ENCODE results near the gene TNNT1.

The TNNT1 gene, protein sequence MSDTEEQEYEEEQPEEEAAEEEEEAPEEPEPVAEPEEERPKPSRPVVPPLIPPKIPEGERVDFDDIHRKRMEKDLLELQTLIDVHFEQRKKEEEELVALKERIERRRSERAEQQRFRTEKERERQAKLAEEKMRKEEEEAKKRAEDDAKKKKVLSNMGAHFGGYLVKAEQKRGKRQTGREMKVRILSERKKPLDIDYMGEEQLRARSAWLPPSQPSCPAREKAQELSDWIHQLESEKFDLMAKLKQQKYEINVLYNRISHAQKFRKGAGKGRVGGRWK

DNA sequence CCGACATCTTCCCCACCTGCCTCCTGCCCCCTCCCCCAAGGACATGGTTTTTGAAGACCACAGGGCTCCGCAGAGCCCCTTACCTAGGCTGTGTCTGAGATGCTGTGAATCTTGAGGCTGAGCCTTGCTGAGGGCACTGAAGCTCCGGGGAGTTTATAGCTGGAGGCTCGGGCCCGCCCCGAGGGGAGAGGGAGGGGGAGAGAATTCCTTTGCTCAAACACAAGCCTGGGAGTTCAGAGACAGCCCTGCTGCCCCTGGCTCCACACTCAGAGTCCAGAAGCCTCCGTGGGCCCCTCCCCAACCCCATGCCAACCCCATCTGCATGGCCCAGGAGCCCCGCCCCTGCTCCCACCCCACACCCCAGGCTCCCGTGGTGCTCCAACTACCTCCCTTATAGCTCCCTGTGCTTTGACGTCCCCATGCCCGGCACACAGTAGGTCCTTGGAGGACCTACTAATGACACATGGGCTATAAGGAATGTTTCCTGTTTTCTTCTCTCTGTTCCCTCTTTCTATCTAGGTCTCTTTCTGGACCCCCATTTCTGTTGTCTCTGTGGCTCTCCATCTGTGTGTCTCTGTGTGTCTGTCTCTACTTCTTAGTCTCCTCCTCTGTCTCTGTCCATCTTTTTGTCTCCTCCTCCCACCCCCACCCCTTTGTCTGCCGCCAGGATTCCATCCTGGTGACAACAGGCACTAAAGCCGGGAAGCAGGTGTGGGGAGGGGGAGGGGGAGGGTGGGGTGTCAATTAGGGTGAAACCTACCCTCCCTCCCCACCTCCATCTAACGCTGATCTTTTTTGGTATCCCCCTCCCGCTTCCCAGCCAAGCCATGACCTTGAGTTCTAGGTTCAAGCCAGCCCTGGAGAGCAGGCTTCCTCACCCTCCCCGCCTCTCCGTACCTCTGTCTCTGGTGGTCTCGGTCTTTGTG lies at the start of gene TNNT1:
Gene TNNT1, minus strand, starts transcription at position 129 of the 926 bp plus-strand sequence. CDS start 2,049 bp downstream, outside the sequence.
- no peak for TF ChIP-seq ZNF274 (IDR thresholded peaks at IDR 0.05; ENCODE audit: low read depth, low read length)
- H3K4me3 ChIP-seq (ENCODE audit: low read length) = no peak within 1 kb of the TSS

DNA sequence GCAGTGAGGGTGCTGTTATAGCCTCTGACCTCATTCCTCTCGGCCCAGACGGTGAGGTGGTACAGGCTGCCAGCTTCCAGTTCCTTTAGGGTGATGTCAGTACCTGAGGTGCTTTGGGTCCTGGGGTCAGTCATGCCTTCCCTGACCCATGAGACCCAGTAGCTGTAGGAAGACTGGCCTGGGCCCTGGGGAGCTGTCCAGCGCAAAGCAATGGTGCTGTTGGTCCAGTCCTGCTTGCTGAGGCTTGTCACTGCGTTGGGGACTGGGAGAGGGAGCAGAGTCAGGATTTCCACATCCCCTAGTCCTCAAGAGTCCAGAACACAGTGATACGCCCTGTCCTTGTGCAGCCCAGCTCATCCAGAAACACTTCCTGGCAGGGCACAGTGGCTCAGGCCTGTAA lies 49.6 kb upstream of the TNNT1 start:
- H3K4me3 ChIP-seq (ENCODE audit: low read length) = no peak overlapping the region
- no peak for TF ChIP-seq ZNF274 (IDR thresholded peaks at IDR 0.05; ENCODE audit: low read depth, low read length)

DNA sequence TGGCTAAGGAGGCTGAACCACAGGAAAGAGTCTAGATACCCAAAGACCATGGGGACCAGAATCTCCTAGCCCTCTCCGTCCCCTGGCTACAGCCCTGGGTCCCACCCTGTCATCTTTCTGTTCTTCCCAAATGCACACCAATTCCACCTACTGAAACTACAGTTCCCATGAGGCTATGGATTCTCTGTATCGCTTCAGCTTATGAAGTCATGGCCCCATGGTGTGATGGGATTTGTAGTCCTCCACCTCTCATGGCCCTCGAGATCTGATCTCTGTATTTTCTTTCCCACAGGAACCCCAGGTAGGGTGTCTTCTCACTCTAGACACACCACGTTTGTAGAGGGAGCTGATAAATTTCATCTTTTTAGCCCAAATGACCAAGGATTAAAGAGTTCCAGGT lies 48.5 kb upstream of the TNNT1 start:
- TF ChIP-seq ZNF274 (IDR thresholded peaks at IDR 0.05; ENCODE audit: low read depth, low read length) = no peak
- no peak overlapping the region for H3K4me3 ChIP-seq (ENCODE audit: low read length)

DNA sequence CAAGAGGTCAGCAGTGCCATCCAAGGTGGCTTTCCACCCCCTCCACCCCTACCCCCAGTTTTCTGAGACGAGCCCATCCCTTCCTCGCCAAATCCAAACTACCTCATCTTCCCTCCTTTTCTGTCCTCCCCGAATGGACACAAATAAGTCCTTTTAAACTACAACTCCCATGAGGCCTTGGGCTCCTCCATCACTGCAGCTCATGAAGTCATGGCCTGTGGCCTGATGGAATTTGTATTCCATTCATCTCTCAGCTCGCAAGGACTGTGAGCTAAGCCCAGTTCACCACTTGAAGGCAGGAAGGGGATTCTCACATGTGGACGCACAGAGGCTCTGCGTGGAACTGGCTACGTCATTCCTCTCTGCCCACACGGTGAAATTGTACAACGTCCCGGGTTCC lies 47.8 kb upstream of the TNNT1 start:
- no peak for TF ChIP-seq ZNF274 (IDR thresholded peaks at IDR 0.05; ENCODE audit: low read depth, low read length)

DNA sequence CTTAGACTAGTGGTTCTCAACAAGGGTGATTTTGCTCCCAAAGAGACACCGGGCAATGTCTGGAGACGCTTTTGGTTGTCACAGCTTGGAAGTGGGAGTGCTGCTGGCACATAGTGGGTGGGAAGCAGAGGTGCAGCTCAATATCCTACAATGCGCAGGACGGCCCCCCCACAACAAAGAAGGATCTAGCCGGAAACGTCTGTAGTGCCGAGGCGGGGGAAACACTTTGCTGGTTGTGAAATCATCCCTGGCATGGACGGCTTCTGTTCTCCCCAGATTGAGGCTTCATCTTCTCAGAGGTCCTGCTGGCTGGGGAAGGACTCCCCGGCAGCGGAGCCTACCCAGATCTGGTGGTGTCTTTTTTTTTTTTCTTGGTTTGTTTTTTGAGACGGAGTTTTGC lies 44.5 kb upstream of the TNNT1 start:
- no peak overlapping the region for H3K4me3 ChIP-seq (ENCODE audit: low read length)
- TF ChIP-seq ZNF274 (IDR thresholded peaks at IDR 0.05; ENCODE audit: low read depth, low read length) = no peak

More for the DNA sequence above, 47.8 kb upstream of the TNNT1 start:
- no peak overlapping the region for H3K4me3 ChIP-seq (ENCODE audit: low read length)

DNA sequence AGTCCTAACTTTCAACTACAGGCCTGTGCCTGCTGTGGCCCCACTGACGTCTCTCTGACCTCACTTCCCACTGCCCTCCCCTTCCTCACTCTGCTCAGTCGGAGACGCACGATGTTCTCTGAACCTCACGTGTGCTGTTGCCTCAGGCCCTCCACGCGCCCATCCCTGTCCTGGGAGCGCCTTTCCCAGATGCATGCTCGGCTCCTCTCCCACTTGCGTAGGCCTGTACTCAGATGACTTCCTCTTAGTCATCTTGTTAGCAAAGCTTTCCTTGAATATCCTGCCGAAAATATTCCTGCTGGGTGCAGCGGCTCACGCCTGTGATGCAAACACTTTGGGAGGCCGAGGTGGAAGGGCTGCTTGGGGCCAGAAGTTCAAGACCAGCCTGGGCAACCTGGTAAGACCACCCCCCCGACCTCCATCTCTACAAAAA lies 40.4 kb upstream of the TNNT1 start:
- TF ChIP-seq ZNF274 (IDR thresholded peaks at IDR 0.05; ENCODE audit: low read depth, low read length) = no peak
- no peak overlapping the region for H3K4me3 ChIP-seq (ENCODE audit: low read length)

DNA sequence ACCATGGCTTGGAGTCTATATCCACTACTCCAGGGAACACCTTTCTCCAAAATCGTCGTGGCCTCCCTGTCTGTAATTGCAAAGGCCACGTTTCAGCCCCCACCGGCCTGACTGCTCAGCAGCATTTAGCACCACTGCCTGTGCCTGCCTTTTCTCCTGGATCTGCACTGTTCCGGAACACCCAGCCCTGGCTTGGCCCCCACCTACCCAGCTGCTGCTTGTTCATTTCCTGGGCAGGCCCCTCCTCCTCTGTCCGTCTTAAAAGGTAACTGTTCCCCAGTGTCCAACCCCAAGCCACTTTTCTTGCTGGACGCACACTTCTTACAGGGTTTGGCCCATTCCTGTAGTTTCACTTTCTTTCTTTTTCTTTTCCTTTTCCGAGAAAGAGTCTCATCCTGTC lies 39.6 kb upstream of the TNNT1 start:
- no peak for TF ChIP-seq ZNF274 (IDR thresholded peaks at IDR 0.05; ENCODE audit: low read depth, low read length)
- H3K4me3 ChIP-seq (ENCODE audit: low read length) = no peak overlapping the region

DNA sequence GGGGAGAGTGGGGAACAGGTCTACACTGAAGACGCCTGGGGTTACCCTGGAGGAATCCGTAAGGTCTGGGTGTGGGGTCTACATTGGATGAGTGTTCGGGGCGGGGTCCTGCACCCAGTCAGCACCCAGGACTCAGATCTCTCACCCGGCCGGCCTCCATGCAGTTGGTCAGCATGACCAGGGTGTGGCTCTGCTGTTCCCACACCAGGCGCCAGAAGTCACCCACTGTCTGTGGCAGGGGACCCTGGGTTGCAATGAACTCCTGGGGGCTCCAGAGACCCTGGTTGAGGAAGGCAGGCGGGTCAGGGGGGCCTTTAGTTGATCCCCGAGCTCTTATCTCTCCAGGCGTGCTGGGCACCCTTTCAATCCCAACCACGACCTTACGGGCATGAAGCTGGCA lies 37.1 kb upstream of the TNNT1 start:
- no peak for TF ChIP-seq ZNF274 (IDR thresholded peaks at IDR 0.05; ENCODE audit: low read depth, low read length)
- H3K4me3 ChIP-seq (ENCODE audit: low read length) = no peak overlapping the region

DNA sequence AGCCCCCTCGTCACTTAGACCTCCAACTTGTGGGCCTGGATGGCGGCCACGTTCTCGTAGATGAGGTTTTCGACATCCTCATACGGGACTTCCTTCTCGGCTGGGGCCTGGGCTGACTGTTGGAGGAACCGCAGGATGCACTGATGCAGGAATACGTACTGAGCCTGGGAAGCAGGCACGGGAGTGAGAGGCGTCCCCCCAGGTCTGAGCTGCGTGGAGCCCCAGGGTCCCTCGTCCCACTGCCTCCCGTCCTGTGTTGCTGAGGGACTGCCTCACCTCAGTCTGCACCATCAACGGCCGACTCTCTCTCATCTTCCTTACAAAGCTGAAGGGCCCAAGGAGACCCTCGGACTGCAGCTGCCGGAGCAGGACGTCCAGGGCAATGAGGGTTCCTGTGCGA lies 32.7 kb upstream of the TNNT1 start:
- no peak for TF ChIP-seq ZNF274 (IDR thresholded peaks at IDR 0.05; ENCODE audit: low read depth, low read length)
- no peak overlapping the region for H3K4me3 ChIP-seq (ENCODE audit: low read length)

DNA sequence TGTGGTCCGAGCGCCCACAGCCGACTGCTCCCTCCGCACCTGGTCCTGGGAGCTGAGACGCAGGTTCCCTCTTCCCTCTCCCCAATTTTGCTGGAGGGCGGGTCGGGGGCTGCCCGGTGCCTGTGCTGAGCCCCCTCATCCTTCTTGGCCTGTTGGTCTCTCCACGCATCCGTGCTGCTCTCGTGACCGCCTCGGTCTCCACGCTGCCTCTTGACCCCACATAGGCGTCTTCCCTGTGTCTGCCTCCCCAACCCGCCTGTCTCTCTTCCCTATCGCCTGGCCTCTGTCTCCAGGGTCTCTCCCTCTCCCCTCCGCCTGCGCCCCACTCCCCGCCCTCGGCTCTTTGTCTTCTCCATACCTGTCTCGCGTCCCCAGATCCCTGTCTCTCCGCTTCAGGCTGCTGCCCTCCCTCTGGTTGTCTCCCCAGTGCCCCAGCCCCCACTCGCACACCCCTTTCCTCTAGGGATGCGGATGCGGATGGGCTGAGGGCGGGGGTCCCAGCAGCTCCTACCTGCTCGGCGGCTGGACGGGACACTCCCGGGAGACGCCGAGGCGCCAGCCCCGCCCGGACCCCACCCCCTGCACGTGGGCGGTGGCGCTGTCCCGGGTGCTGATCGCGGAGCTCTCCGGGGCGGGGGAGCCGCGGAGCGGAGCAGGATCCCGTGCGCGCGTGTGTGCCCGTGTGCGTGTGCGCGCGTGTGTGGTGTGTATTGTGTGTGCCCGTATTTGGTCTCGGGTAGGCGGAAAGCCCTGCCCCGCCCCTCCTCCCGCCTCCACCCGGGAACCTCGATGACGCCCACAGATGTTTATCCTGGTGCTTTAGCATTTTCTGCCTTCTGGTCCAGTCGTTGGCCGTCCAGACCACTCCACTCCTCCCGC lies 30.8 kb upstream of the TNNT1 start, which contains the start of gene SYT5:
Gene SYT5, minus strand, starts transcription at position 684 of the 879 bp plus-strand sequence. CDS start 1,248 bp downstream, outside the sequence.
- H3K4me3 ChIP-seq (ENCODE audit: low read length) = no peak within 1 kb of the TSS; the same call in 1 of the 2 replicates

DNA sequence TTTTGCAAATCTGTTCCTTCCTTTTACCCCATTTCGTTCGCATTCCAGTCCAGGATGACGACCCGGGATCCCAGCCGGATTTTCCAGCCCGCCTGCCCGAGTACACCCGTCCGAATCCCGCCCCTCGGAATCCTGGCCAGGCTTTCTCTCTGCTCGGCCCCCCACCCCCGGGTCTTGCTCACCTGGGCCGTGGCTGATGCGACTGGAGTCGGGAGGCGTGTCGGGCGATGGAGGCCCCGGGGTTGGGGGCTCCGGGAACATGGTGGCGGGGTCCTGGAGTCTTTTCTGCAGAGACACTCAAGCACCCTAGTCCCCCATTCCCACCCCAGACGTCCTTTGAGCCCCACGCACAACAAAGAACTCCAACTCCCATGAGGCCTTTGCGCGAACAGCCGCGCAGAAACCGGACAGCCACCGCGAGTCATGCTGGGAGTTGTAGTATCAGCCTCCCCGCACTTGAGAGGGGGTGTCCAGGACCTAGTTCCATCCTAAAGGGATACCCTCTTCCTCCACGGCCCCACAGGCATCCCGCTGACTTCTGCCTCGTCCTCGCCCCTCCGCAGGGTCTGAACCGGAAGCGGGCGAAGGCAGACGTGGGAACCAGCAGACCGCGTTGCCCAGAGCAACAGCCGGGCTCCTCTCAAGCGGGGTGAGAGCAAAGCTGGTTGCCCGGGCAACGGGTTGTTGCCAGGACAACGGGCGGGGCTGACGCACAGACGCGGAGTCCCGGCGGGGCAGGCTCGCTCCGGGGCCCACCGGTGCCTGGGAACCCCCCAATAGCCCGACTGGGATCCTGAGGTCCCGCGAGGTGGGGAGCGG lies 30.0 kb upstream of the TNNT1 start:
- TF ChIP-seq ZNF274 (IDR thresholded peaks at IDR 0.05; ENCODE audit: low read depth, low read length) = no peak
- no peak overlapping the region; the same call in 1 of the 2 replicates for H3K4me3 ChIP-seq (ENCODE audit: low read length)

More for the DNA sequence above, 30.8 kb upstream of the TNNT1 start, which contains the start of gene SYT5:
- TF ChIP-seq ZNF274 (IDR thresholded peaks at IDR 0.05; ENCODE audit: low read depth, low read length) = no peak

DNA sequence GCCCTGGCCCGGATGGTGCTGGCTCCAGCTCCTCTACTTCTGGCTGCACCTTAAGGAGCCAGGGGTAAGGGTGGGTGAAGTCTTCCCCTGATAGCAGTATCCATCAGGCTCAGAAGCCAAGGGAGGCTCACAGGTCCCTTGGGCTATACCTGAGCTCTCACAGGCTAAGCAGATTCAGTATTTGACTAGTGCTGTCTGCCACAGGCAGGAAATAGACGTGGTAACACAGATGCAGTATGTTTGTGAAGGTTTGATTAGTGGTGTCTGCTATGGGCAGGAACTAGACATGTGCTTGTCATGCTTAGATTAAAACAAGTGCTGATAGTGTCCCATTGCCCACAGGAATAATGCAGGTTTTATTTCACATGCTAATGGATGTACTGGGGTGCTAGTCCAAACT lies 27.1 kb upstream of the TNNT1 start:
- H3K4me3 ChIP-seq (ENCODE audit: low read length) = no peak overlapping the region
- no peak for TF ChIP-seq ZNF274 (IDR thresholded peaks at IDR 0.05; ENCODE audit: low read depth, low read length)

Measured in GM08714 (cell line).